HEK293T (cell line): ENCODE results near the gene B3GNT3.

Experiments
- ARNT ChIP-seq: fragments of 450-650 bp; IDR thresholded peaks from 2 replicates; pipeline ENCODE4 v1.6.1; 2017; ENCODE audit warnings: mild to moderate bottlenecking
- BHLHE40 ChIP-seq: fragments of 450-650 bp; IDR thresholded peaks from 2 replicates; pipeline ENCODE4 v1.6.1; 2016; ENCODE audit warnings: mild to moderate bottlenecking, moderate library complexity, borderline replicate concordance
- CTBP1 ChIP-seq: fragments of 450-650 bp; IDR thresholded peaks from 2 replicates; pipeline ENCODE4 v1.6.1; 2016; ENCODE audit warnings: borderline replicate concordance
- ELF4 ChIP-seq: fragments of 450-650 bp; IDR thresholded peaks from 2 replicates; pipeline ENCODE4 v1.6.1; 2017; ENCODE audit warnings: antibody characterized with exemption
- FOXA1 ChIP-seq: fragments of 450-650 bp; IDR thresholded peaks from 2 replicates; pipeline ENCODE4 v1.6.1; 2016; ENCODE audit warnings: mild to moderate bottlenecking
- FOXK2 ChIP-seq: fragments of 450-650 bp; IDR thresholded peaks from 2 replicates; pipeline ENCODE4 v1.6.1; 2016; ENCODE audit warnings: mild to moderate bottlenecking
- HDGF ChIP-seq: fragments of 450-650 bp; IDR thresholded peaks from 2 replicates; pipeline ENCODE4 v1.6.1; 2017; ENCODE audit warnings: antibody characterized with exemption, borderline replicate concordance
- LEF1 ChIP-seq: fragments of 450-650 bp; IDR thresholded peaks from 2 replicates; pipeline ENCODE4 v1.6.1; 2017; ENCODE audit warnings: mild to moderate bottlenecking, borderline replicate concordance
- NFRKB ChIP-seq: fragments of 450-650 bp; IDR thresholded peaks from 2 replicates; pipeline ENCODE4 v1.6.1; 2016; ENCODE audit warnings: mild to moderate bottlenecking, moderate library complexity
- PKNOX1 ChIP-seq: fragments of 450-650 bp; IDR thresholded peaks from 2 replicates; pipeline ENCODE4 v1.6.1; 2016
- SP1 ChIP-seq: fragments of 450-650 bp; IDR thresholded peaks from 2 replicates; pipeline ENCODE4 v1.6.1; 2017
- SUZ12 ChIP-seq: fragments of 450-650 bp; IDR thresholded peaks from 2 replicates; pipeline ENCODE4 v1.6.1; 2016; ENCODE audit warnings: mild to moderate bottlenecking

DNA sequence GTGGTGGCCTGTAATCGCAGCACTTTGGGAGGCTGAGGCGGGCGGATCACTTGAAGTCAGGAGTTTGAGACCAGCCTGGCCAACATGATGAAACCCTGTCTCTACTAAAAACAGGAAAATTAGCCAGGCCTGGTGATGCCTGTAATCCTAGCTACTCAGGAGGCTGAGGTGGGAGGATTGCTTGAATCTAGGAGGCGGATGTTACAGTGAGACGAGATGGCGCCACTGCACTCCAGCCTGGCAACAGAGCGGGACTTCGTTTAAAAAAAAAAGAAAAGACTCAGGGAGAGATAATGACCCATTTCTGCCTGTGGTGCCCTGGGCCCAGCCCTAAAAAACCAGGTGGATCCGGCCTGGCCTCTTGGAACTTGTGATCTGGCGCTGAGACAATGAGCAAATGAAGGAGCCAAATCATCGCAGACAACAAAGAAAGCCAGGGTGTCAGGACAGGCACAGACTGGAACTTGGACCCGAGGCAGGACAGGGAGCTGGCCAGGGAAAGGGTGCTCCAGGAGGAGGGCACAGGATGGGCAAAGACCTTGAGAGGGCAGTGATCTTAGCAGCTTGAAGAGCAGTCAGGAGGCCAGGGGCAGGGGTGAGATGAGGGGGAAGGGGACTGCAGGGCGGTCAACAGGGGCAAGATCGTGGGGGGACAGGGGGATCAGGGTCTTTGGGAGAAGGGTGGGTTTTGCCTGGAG is 53.8 kb downstream of the B3GNT3 start:
- no peak for TF ChIP-seq SUZ12
- TF ChIP-seq ARNT = no peak
- TF ChIP-seq HDGF = no peak
- no peak for TF ChIP-seq SP1
- TF ChIP-seq NFRKB = no peak
- TF ChIP-seq BHLHE40 = no peak
- no peak for TF ChIP-seq ELF4
- no peak for TF ChIP-seq FOXK2
- no peak for TF ChIP-seq CTBP1
- no peak for TF ChIP-seq FOXA1
- no peak for TF ChIP-seq PKNOX1
- TF ChIP-seq LEF1 = no peak
